ENCODE results near the gene HLA-DRB5.
A peak's percentile ranks its signal among the peaks of the same experiment; 100 is the strongest.
"Not testable (repeated sequence)": the region's sequence is repeated elsewhere in the genome, so short reads cannot be mapped to it uniquely, and the experiment has no call there.

HLA-DRB5 gene

DNA sequence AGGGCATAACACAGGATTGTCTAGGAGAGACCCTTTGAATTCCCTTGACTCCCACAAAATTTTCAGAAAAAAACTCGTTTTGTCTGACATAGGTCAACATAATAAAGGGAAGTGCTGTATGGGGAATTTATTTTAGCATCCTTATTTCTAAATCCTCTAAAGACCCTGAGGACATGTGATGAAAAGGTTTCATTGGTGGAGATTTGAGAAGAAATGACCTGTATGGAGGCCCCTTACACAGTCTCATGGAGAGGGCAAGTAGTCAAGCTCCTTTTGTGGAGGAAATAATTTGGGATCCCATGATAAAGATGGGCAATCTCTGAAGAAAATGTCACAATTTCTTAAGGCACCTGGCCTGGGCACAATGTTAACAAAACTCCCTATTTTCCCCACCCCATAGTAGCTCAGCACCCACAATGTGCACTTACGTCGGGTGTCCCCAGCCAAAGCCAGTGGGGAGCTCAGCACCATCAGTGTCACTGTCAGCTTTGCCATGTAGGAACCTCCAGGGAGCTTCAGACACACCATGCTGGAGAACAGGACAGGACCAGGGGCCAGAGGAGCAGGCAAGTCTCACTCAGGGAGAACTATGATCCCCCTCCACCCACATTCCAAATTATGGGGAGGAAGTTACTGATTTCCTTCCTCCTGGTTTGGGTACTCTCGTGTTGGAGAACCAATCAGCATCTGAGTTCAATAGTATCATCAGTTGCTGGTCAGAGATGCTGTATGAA lies at the start of gene HLA-DRB5:
HLA-DRB5 (minus strand) TSS at position 591 of the 734 bp plus-strand sequence; CDS start at position 528, 63 bp downstream.
- peak; percentile 71 for DNase-seq

DNA sequence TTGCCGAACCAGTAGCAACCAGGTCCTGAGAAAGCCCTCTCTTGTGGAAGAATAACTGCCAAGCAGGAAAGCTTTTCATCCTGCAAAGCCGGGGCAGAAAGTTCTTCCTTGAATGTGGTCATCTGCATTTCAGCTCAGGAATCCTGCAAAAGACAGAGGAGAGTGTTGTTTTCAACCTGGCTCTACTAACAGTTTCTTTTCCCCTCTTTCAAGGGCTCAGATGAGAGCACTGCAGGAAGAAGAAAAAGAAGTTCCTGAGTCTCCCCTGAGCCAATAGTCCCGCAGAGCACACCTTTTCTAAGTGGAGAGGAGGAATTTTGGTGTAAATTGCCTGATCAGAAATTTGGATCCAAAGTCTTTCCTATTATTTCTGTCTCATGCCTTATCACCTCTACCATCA lies 48.9 kb upstream of the HLA-DRB5 start:
- DNase-seq, result no peak

DNA sequence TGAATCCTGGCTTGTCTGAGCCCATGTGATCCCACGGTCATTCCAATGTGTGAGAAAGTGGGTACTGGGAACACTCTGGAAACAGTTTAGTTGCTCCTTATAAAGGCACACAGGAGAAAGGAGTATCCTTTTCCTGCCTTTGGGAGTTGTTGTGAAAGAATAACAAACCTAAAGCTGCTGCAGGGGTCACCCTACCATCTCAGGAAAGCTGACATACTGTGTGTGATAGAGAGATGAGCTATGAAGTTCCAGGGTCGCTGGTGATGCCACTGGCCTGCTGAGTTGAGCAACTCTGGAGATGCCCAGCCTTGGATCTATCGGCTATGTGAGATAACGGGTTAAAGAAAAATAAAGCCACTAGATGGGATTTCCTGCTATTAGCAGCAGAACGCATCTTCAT lies 47.4 kb upstream of the HLA-DRB5 start:
- DNase-seq, result not testable (repeated sequence)

DNA sequence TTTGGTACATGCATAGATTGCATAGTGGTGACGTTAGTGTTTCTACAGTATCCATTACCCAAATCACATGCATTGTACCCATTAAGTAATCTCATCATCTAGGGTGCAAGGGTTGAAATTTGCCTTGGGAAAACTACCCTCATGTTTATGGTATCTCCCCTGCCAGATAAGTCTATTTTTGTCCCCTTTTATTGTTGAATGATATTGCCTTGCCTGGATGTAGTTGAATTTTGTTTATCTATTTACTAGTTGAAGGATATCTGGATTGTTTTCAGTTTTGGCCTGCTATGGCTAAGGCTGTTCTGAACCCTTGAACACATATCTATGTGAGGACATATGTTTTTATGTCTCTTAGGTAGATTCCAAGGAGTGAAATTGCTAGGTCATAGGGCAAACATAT lies 46.2 kb upstream of the HLA-DRB5 start:
- no peak for DNase-seq

DNA sequence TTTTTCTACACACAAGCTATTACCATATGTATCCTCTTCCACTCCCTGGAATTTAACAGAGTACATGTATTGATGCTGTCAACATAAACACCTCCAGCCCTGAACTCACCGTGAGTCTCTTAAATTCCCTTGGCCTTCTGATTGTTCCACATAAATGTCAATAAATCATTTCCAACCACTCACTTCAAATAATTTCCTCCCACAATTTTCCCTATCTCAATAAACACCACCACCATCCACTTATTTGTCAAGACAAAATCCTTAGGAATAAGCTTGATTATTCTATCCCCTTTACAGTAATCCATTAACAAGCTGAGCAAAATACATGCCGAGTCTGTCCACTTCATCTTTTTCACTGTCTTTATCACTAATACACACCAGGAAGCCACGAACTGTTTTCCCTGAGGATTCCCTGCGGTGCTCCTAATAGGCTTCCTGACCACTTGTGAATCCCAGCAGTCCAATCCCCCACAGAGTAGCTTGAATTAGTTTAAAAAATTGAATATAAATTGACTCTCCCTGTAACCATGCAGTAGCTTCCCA lies 40.3 kb upstream of the HLA-DRB5 start:
- no peak for DNase-seq

DNA sequence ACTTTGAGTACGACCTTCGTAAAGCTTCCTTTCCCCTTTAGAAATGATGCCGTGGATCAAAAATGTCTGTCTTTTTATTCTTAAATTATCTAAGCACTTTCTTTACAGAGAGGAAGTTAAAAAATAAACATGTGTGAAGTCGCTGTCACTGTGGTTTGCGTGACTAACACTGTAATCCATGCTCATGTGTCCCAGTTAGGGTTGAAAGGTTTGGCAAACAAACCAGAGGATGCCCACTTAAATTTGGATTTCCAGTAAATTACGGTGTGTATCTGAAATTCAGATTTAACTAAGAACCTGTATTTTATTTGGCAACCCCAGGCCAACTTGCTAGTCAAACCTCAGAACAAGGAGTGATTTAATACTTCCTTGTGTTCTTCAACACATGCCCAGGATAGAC lies 38.5 kb upstream of the HLA-DRB5 start:
- DNase-seq, result peak; percentile 12

DNA sequence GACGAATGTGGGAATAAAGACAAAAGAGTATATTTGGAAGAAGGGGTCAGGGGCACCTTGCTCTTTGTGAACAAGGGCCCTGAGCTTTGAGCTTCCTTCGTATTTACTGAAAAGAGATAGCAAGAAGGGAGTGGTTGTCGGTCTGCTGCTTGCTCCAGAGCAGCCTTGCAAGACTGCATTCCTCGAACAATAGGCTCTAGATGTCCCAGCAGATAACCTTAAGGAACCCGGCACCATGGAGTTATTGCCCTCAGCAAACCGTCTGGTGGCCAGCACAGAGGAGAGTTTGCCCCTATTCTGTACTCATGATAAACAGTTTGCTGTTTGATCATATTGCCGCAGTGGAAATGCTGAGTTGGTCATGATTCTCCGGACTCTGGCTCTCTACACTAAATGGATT lies 36.9 kb upstream of the HLA-DRB5 start:
- DNase-seq, result no peak

DNA sequence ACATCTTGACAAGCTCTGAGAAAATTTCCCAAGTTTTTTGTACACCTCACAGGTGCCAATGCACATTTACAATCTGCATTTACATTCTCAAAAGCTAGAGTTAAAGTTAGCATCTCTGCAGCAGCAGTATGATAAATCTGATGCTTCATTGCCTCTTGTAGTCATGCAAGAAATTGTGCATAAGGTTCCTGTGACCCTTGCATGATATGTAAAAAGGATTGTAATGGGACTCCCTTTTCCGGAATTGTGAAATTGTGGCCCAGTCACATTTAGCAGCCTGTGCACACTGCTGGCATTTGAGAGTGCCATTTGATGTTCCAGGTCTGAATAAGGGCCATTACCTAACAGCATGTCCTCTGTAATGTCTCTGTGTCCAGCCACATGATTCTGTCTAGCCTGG lies 35.4 kb upstream of the HLA-DRB5 start:
- no peak for DNase-seq

DNA sequence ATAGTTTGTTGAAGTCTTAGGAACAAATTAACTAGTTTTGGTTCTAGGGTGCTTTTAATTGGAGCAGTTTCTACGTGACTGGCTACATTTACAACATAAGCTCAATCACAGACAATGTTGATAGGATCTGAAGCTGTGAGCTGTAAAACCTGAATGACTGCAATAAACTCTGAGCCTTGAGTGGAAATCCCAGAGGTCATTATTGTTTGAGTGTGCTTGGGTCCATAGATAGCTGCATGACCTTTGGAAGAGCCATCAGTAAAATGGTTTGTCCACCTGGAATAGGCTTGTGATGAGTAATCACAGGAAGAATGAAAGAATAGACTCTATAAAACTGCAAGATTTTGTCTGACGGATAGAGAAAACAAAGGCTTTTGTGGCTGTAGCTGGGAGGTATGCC lies 32.9 kb upstream of the HLA-DRB5 start:
- no peak for DNase-seq

DNA sequence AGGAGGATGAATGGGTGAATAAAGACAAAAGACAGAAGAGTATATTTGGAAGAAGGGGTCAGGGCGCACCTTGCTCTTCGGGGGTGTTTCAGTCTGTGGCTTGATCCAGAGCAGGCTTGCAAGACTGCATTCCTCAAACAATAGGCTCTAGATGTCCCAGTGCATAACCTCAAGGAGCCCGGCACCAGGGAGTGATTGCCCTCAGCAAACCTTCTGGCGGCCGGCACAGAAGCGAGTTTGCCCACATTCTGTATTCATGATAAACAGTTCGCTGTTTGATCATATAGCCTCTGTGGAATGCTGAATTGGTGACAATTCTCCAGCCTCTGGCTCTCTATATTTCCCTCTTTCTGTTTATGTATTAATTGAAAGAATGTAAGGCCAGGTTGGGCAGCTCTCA lies 29.7 kb upstream of the HLA-DRB5 start:
- no peak for DNase-seq

DNA sequence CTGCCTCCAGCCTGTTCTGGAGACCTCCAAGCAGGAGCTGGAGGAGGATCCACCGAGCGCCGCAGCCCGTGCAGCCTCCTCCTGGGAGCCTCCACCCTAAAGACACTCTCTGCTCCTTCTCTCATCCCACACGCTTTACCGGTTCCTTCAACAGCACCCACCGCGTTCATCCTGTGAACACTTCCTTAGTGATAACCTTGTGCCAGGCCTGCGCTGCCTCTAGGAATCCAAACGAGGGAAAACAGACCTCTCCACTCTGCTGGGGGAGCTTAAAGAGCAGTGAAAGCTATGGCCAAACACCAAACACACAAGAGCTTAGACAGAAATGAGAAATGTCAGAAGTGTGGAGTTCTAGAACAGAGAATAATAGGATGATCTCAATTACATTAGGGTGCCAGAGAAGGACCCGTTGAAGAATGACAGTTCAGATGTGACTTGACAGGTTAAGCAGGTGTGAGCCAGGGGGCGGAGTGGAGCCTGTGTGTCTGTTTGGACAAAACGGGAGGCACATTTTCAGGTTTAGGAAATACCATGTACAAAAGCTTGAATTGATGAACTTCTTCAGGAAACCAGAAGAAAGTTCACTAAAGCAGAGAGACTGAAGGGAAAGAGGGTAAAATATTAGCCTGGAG lies 28.5 kb upstream of the HLA-DRB5 start:
- DNase-seq, result no peak

DNA sequence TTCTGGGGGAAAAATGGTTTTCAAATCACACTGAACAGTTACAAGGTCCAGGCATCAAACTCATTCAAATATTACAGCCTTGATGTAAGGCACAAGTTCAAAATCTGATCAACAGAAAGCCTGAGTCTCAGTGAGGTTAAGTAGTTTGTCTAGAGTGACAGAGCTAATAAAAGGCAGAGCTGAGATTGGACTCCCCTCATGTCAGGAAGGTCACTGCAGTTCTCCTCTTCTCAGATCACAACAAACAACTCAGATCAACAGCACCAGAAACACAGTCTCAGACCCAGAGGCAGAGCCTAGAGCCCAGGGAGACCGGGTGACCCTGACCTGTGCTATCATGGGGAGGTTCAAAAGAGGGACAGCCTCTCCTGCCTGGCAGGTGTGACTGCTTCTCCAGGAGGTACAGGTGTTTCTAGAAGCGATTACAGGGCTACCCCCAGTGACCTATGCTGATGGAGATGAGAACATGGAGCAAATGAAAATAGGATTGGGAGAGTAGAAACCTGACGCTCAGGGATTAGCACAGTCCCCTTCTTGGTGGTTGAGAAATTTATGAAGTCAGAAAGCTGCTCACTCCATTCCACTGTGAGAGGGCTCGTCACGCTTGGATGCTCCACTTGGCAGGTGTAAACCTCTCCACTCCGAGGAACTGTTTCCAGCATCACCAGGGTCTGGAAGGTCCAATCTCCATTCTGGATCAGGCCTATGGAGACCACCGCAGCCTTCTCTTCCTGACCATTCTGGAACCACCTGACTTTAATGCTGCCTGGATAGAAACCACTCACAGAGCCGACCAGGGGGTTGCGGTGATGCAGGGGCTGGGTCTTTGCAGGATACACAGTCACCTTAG lies 24.3 kb upstream of the HLA-DRB5 start:
- DNase-seq, result no peak

DNA sequence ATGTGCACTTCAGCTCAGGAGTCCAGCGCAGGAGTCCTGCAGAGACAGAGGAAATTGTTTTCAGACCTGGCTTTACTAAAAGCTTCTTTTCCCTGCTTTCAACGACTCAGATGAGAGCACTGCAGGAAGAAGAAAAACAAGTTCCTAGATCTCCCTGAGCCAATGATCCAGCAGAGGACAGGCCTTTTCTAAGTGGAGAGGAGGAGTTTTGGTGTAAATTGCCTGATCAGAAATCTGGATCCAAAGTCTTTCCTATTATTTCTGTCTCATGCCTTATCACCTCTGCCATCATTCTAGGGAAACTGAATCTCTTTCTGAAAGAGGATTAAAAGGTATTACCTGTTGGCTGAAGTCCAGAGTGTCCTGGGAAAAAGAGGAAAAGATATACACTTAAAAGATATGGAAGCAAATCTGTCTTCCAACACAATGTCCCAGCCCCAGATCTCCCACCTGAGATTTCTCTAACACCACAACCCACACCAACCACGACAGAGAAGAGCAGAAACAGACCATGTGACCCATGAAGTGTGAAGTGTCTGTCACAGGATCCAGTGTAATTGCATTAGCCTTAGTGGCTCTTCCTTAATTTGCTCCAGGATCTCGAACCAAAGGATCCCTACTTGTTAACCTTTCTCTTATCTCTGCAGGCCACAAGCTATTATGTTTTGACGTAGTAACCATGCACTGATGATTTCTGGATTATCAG lies 23.1 kb upstream of the HLA-DRB5 start:
- DNase-seq, result no peak

DNA sequence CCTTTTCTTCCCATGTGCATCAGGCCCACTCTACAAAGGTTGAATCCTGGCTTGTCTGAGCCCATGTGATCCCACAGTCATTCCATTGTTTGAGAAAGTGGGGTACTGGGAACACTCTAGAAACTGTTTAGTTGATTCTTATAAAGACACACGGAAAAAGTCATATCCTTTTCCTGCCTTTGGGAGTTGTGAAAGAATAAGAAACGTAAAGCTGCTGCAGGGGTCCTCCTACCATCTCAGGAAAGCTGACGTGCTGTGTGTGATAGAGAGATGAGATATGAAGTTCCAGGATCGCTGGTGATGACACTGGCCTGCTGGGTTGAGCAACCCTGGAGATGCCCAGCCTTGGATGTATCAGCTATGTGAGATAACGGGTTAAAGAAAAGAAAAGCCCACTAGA lies 21.3 kb upstream of the HLA-DRB5 start:
- no peak for DNase-seq

DNA sequence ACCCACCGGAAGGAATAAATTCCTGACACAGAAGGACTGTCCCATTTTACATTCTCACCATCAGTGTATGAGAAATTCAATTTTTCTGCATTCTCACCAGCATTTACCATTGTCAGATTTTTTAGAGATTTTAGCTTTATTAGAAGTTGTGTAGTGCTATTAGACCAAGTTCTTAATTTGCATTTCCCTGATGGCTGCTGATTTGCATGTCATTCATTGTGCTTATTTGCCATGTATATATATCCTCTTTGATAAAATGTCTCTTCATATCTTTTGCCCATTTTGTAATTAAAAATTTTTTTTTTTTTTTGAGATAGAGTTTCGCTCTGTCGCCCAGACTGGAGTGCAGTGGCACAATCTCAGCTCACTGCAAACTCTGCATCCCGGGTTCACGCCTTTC lies 9.8 kb upstream of the HLA-DRB5 start:
- DNase-seq, result no peak

DNA sequence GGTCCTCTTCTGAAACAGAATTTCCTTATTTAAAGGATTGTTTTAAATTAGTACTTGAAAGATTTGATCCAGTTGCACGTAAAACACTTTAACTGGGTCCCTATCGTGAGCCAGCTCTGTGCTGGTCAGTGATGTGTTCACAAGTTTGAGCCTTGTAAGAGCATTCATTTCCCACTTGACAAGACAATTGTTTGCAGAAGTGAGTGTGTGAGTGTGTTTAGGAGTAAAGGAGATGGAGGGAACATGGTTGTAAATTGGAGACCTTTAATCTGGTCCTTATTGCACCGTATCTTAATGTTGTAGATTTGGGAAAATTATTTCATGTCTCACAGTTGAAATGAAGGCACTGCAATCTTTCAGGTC lies 325 bp upstream of the HLA-DRB5 start:
- not testable (repeated sequence) for DNase-seq

DNA sequence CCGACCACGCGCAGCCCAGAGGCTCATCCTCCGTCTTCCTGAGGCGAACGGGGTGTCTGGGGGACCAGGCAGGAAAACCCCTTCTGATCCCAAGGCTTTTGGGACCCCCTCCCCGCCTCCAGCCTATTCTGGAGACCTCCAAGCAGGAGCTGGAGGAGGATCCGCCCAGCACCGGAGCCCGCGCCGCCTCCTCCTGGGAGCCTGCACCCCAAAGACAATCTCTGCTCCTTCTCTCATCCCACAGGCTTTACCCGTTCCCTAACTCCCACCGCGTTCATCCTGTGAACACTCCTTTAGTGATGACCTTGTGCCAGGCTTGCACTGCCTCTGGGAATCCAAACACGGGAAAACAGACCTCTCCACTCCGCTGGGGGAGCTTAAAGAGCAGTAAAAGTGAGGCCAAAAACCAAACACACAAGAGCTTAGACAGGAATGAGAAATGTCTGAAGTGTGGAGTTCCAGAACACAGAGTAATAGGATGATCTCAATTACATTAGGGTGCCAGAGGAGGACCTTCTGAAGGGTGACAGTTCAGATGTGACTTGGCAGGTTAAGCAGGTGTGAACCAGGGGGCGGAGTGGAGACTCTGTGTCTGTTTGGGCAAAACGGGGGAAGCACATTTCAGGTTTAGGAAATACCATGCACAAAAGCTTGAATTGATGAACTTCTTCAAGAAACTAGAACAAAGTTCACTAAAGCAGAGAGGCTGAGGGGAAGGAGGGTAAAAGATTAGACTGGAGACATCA lies 7.6 kb downstream of the HLA-DRB5 start:
- DNase-seq, result no peak

DNA sequence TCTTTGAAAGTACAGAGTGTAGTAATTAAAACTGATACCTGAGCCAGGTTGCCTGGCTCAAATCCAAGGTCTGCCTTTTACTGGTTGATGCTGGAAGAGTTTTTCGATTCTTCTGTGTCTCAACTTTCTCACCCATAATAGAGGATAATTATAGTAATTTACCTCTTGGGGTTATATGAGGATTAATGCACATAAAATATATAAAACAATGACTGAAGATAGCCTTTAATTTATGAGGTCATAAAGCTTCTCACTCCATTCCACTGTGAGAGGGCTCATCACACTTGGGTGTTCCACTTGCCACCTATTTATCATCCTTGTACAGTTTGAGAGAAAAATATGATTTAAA lies 10.2 kb downstream of the HLA-DRB5 start:
- no peak for DNase-seq

DNA sequence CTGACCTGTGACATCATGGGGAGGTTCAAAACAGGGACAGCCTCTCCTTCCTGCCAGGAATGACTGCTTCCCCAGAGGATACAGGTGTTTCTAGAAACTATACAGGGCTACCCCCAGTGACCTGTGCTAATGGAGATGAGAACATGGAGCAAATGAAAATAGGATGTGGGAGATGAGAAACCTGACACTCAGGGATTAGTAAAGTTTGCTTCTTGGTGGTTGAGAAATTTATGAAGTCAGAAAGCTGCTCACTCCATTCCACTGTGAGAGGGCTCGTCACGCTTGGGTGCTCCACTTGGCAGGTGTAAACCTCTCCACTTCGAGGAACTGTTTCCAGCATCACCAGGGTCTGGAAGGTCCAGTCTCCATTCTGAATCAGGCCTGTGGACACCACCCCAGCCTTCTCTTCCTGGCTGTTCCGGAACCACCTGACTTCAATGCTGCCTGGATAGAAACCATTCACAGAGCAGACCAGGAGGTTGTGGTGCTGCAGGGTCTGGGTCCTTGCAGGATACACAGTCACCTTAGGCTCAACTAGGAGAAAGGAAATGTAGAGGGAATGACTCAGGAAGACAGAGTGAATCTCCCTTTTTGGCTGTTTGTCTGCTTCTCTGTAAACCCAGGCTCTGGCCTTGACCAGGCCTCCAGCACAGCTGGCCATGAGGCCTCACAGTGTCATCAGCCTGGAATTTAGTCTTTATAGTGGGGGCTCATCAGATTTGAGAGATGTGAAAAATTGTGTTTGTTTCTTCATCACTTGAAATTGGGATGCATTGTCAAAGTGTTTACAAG lies 10.8 kb downstream of the HLA-DRB5 start:
- DNase-seq, result no peak

DNA sequence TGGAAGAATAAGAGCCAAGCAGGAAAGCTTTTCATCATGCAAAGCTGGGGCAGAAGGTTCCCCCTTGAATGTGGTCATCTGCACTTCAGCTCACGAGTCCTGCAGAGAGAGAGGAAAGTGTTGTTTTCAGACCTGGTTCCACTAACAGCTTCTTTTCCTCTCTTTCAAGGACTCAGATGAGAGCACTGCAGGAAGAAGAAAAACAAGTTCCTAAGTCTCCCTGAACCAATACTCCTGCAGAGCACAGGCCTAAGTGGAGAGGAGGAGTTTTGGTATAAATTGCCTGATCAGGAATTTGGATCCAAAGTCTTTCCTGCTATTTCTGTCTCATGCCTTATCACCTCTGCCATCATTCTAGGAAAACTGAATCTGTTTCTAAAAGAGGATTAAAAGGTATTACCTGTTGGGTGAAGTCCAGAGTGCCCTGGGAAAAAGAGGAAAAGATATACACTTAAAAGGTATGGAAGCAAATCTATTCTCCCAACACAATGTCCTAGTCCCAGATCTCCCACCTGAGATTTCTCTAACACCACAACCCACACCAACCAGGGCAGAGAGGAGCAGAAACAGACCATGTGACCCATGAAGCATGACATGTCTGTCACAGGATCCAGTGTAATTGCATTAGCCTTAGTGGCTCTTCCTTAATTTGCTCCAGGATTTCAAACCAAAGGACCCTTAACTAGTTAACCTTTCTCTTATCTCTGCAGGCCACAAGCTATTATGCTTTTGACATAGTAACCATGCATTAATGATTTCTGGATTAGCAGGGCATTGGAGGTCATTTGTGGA lies 12.2 kb downstream of the HLA-DRB5 start:
- DNase-seq, result no peak

DNA sequence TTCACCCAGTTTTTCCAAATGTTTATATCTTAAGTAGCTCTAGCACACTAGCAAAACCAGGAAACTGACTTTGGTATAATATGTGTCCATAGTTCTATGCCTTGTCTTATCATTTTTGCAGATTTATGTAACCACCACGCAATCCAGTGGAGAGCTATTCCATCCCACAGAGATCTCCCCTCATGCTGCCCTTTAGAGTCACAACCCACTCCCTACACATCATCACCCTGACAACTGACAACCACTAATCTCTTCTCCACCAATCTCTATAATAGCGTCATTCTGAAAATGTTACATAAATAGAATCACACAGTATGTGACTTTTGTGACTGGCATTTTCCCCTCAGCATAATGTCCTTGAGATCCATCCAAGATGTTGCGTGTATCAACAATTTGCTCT lies 29.1 kb downstream of the HLA-DRB5 start:
- no peak for DNase-seq

Data from hematopoietic multipotent progenitor cell treated with erythropoietin and hydrocortisone succinate and interleukin-3 and kit ligand, for 4 days (in vitro differentiated cells).